PC-3 (cell line): ENCODE measurements around the gene COG5.

ENCODE experiments used
- CTCF ChIP-seq: fragments of 300-600 bp; sonication (generic); conservative IDR thresholded peaks from 2 replicates; pipeline ENCODE4 v1.5.1; 2017; ENCODE audit warnings: antibody characterized with exemption, low read depth, mild to moderate bottlenecking, low read length
- EZH2 ChIP-seq: fragments of 300-600 bp; sonication (generic); IDR thresholded peaks from one replicate; pipeline ENCODE4 v1.6.1; 2017; ENCODE audit warnings: antibody characterized with exemption, mild to moderate bottlenecking, low read length; ENCODE audit not compliant: unreplicated experiment
- EZH2phosphoT487 ChIP-seq: fragments of 300-600 bp; sonication (generic); IDR thresholded peaks from 2 replicates; pipeline ENCODE4 v1.6.1; 2018; ENCODE audit warnings: mild to moderate bottlenecking, antibody characterized with exemption, low read length, borderline replicate concordance

GRCh38 chr7:107439025-107439424 lies 124.7 kb downstream of the COG5 start:
- no peak for TF ChIP-seq CTCF
- TF ChIP-seq EZH2, result no peak
- TF ChIP-seq EZH2phosphoT487, result no peak
